GM19193 (cell line): ENCODE data around the gene SAMD10.

Experiments used
- POLR2A ChIP-seq: IDR thresholded peaks from 4 replicates; pipeline ENCODE4 v1.6.1; 2011; ENCODE audit not compliant: insufficient read depth, insufficient read length; ENCODE audit errors: extremely low read depth

SAMD10 gene

GRCh38 chr20:64009811-64010387, 30.5 kb upstream of the SAMD10 start:
- TF ChIP-seq POLR2A = no peak

DNA sequence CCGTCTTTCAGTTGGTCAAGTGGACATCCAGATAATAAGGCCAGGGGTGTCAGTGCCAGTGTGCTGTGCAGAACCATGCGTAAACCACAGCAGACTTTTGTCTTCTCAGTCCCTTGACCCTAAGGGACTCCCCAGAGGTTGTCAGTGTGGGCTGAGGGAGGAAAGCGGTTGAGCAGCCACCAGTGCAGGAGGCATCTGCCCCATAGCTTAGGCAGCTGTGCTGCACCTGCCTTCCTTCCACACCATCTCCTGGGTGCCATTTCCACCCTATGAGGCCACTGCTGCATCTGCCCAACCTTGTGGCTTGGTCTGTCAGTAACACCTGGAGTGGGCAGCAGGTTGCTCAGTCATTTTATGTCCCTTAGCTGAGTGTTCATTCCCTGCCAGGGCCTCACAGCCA, 27.5 kb upstream of the SAMD10 start:
- no peak for TF ChIP-seq POLR2A

DNA sequence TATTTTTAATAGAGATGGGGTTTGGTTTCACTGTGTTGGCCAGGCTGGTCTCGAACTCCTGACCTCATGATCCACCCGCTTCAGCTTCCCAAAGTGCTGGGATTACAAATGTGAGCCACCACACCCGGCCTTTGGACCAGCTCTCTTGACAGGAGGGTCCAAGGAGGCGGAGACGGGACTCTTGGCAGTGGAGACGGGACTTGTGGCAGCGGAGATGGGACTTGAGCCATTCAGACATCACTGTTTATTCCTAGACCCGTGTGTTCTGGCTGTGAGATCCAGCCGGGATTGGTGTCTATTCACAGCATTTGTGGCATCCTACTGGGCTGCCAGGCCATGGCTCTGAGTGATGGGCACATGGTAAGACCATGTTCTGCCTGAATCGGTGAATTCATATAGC, 27.0 kb upstream of the SAMD10 start:
- no peak for TF ChIP-seq POLR2A

GRCh38 chr20:64005394-64005793, 26.0 kb upstream of the SAMD10 start:
- no peak for TF ChIP-seq POLR2A

GRCh38 chr20:64003960-64004725, 24.7 kb upstream of the SAMD10 start:
- no peak for TF ChIP-seq POLR2A

DNA sequence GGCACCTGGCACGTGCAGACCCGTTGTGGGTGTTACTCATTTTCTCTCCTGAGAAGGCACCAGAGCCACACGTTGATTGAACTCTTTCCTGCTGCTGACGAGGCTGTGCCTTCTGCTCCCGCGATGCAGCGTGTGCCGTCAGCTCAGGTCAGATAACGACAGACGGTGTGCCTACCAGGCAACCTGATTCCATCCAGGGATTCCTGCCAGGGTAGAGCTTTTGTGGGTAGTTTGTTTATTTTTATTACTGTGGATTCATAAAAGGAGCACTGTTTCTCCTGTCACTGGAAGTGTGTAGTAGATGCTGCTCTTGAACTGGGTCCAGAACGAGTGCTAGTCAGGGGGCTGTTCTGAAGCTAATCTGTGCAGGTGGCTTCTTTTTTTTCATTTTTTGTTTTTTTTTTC, 22.2 kb upstream of the SAMD10 start:
- no peak for TF ChIP-seq POLR2A

DNA sequence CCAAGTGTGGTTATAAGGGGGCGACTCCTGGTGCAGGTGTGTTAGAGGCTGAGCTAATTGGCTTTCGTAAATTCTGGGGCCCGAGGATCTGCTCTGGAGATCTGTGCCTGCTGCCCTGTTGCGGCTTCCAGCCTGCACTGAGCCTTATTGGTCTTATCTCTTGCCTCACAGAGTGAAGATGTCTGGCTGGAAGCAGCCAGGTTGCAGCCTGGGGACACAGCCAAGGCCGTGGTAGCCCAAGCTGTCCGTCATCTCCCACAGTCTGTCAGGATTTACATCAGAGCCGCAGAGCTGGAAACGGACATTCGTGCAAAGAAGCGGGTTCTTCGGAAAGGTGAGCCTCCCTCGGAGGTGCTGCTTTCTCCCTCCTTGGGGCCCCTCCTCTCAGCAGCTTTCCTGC, 21.5 kb upstream of the SAMD10 start:
- no peak for TF ChIP-seq POLR2A

DNA sequence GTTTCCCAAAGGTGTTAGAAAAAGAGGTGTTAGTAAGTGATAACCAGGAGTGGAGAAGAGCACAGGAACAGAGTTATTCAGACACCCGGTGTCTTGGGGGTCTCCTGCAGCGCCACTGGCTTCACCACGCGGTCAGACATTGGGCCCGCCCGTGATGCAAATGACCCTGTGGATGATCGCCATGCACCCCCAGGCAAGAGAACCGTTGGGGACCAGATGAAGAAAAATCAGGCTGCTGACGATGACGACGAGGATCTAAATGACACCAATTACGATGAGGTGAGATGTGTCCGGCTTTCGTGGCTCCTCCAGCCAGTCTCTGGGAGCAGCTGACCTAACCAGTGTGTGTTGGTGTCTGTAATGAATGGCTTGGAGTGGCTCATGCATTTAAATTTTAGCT, 3.5 kb upstream of the SAMD10 start:
- no peak for TF ChIP-seq POLR2A

DNA sequence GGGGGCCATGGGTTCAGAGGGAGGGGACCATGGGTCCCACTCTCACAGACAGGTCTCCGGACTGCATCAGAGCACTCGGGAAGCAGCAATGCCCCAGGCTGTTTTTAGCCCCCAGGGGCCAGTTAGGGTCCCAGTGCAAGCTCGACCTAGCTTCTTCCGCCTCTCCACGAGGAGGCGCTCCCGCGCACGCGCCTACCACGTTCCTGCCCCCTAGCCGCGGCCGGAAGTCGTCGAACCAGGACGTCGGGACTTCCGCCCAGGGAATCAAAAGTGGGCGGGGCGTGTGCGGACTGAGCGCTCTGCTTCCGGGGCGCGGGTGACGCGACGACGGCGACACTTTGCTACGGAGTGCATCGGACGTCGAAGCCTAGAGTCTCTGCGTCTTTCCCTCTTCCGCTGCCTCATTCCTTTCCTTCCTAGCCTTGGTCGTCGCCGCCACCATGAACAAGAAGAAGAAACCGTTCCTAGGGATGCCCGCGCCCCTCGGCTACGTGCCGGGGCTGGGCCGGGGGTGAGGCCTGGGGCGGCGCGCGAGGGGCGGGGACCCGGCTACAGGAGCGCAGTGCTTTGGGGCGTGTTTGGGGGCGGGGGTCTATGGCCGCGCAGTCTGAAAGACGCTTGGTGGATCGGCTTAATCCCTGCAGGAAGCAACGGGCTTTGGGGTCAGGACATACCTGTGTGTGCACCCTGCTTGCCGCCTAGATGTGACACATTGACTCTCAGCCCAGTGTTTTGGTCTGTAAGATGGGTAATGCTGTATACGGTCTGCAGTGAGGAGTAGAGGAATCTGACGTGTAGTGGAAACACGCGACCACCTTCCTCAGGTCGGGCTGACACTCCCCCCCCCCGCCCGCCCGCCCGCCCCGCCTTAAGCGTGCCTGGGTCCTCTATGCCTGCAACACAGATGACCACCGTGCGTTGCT, 1.6 kb upstream of the SAMD10 start, which contains the start of gene PRPF6:
Gene PRPF6 (plus strand): TSS at position 327 of the 923 bp plus-strand sequence. CDS start 114 bp downstream, at position 441.
- TF ChIP-seq POLR2A = peak; percentile 80

DNA sequence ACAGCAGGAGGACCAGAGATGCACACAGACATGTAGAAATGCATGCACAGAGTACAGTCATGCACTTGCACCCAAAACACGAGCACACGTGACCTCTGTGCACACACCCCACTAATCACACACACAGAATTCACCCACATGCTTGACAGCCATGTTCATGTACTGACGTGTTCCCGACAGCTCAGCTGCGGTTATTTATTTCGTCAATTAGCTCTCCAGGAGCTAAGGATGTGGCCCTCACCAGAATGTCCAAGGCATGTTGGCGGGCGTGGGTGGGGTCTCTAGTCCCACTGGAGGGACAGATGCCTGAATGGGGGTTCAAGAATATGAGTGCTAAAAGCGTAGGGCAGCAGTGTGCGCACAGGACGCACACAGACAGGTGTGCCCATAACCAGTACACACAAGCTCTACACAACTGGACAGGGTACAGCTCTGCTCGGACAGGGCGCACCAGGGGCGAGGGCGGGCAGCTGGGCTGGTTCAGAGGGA, 919 bp upstream of the SAMD10 start:
- no peak for TF ChIP-seq POLR2A

- TF ChIP-seq POLR2A = no peak
These were observed 249 bp downstream of the SAMD10 start for GRCh38 chr20:63979229-63979556.

GRCh38 chr20:63978319-63979228, 868 bp downstream of the SAMD10 start:
- TF ChIP-seq POLR2A = peak; percentile 51

DNA sequence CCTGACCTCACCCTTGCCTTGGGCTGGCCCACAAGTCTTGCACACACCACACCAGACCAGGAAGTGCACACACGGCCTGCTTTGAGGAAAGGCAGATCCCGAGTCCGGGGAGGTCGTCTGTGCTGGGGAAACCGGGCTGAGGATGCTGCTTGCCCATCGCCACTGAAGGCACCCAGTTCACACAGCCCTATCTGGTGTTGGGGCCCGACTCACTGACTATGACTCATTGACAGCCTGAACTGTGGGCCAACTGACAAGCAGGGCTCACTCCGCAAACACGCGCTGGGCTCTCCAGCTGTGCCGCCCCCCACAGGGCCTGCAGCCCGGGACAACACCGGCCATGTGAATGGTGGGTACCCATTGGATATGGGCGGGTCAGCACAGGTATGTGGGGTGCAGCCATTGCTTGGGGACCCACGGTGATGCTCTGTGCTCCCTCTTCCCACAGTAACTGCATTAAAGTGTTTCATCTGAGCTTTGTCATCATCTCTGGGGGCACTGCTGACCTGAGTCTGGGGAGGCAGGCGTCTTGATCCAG, 1.6 kb downstream of the SAMD10 start:
- TF ChIP-seq POLR2A = no peak
